GM18499 (cell line): ENCODE measurements around the gene ZNF134.

Experiments
- ATAC-seq: cut with Tn5 transposase; IDR thresholded peaks from one replicate; pipeline ENCODE4 v1.9.1; 2021; ENCODE audit warnings: moderate number of reproducible peaks; ENCODE audit not compliant: insufficient read depth, unreplicated experiment

Gene ZNF134

GRCh38 chr19:57633832-57634131 lies 19.7 kb downstream of the ZNF134 start:
- ATAC-seq, result no peak

DNA sequence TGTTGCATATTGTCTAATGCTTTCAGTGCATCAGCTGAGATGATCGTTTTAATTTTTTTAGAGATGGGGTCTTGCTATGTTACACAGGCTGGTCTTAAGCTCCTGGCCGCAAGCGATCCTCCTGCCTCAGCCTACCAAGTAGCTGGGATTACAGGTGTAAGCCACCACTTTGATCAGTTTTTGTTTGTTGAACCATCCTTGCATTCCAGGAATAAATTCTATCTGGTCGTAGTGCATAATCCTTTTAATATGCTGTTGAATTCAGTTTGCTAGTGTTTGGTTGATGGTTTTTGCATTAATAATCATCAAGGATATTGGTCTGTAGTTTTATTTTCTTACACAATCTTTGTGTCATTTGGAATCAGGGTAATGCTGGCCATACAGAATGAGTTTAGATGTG lies 23.3 kb downstream of the ZNF134 start:
- ATAC-seq, result no peak

GRCh38 chr19:57641715-57642234 lies 27.7 kb downstream of the ZNF134 start:
- no peak for ATAC-seq

DNA sequence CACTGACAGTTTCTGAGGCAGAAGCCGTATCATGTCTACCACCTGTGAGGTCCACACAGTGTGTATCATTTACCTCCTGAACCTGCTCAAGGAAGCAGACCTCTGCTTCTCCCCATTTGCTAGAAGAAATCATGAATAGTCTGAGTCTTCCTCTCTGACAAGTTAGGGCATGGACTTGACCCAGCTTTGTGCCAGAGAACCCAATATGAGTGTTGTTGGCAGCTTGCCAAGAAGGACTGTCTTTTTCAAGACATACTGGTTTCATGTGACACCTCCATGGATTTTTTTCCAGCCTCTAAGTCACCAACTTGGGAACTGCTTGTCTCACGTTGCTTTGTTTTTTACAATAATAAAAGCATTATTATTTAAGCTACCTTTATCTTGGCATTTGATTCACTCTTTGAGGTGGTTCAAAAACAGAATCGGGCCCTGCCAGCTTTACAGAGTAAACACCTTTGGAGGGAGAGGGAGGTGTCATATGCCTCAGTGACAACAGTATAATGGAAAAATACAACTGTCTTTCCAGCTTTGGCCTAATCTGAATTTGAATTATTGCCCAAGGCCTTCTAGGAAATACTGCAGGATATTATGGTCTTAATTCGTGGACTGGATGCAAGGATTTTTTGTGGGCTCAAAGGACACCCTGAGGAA lies 28.5 kb downstream of the ZNF134 start:
- no peak for ATAC-seq

DNA sequence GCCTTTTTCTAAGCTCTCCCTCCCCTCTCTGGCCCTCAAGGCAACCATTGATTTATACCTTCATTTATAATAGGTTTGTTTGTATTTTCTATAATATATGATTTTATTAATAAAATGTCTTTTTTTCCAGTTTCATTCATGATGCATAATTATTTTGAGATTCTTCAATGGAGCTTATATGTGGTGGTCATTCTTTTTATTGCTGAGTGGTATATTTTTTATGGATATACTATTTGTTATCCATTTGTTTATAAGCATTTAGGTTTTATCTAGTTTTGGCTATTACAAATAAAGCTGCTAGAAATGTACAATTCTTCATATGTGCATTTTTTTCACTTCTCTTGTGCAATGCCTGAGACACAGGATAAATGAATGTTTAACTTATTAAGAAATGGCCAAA lies 29.7 kb downstream of the ZNF134 start:
- ATAC-seq, result no peak

DNA sequence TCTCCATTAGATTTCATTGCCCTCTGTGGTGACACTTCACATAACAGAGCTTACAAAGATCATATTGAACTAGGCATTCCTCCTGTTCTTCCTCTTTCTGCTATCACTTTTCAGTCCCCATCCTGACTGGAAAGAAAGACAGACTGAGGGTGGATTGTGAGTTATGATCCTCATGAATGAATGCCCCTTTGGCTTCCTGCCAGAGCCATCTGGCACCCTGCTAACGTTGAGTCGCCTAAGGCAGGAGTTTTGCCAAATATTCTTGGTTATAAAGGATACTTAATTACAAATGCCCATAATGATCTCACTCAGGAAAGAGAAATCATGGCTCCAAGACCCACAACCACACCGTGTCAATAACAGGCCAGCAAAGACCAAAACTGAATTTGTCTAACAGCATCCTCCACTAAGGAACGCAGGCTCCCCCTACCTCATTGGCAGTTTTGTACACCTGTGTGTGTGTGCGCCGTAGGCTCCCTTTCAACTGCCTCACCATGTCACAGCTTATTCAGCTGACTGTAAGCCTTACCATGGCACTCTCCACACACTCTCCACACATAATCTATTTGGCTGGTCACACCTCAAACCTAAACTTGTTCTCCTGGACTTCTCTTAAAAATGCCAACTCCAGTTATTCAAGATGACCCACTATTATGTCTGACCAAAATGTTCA lies 34.4 kb downstream of the ZNF134 start:
- ATAC-seq, result no peak

DNA sequence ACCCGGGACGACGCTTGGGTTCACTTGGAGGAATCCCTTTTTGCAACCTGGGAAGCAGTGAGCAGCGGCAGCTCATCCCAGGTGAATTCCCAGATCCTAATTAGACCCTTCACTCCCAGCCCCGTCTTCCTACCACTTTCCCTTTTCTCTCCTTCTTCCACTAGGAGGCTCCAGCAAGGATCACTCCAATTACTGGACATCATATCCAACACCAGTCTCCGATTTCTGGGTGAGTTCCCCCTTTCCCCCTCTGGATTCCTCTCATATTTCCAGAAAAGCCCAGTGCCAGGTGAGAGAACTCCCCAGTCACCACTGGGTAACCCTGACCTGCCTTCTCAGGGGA lies 37.6 kb downstream of the ZNF134 start:
- ATAC-seq, result no peak

- ATAC-seq, result no peak
These were observed 39.6 kb downstream of the ZNF134 start for GRCh38 chr19:57653689-57654088.

DNA sequence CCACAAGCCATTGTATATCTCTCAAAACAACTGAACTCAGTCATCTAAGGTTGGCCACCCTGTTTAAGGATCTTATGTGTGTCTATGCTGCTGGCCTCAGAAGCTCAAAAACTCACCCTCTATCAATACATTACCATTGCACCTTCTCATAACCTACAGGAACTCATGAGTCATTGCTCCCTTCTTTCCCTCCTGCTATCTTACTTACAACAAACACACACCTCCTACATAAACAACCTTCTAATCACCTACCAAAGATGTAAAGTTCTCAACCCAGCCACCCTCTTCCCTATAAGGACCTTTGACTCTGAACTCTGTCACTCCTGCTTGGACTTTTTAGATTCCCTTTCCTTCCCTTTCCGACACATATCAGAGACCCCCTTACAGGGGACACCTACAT lies 41.4 kb downstream of the ZNF134 start:
- no peak for ATAC-seq

- ATAC-seq, result no peak
These were observed 42.3 kb downstream of the ZNF134 start for GRCh38 chr19:57656346-57656745.

DNA sequence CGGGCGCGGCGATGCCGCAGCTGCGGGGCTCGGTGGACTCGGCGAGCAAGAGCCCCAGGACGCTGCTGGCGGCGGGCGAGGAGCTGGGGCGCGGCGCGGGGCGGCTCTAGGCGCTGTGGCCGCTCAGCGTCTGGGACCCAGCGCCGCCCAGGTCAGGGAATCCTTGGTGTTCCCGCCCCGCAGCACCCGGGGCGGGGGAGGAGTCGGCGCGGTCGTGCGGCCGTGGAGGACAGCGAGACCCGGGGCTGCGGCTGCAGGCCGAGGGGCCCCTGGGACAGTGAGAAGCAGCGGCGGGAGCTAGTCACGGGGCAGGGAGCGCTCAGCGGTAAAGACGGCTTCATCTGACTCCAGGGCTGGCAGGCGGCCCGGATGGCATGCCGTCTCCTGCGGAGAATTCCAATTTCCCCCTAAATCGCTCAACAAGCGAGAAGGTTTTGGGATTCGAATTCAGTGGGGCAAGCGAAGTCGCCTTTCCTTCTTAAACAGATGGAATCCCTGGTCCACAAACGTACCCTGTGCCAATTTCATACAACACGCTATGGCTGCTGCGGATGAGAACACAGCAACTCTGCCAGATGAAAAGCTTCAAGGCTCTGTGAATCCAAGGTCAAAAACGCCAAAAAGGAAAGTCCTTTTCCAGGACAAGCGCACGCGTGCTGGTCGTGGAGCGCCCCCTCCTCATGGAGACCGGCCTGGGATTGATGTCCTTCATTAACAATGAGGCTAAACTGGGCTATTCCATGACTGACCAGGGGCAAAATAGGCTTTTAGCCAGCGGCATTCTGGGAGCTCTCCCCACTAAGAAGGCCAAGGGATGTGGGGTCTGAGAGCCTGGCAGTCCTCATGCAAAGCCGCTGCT lies 50.5 kb downstream of the ZNF134 start:
- no peak for ATAC-seq

- no peak for ATAC-seq
These were observed 51.3 kb downstream of the ZNF134 start for GRCh38 chr19:57665261-57665806.

DNA sequence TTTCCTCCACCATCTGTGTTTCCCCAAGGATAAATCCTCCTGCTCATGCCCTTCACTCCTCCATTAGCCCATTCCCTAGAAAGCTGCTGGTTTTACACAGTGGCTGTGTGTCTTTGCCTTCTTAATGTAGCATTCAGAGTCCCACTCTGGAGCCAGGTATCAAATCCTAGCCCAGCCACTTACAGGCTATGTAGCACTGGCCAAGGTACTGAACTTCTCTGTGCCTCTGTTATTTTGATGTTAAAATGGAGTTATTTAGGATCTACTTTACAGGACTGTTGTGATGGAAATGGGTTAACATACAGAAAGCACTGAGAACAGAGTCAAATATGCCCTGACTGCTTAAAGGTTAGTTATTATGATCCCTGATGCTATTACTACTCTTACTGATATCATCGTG lies 53.2 kb downstream of the ZNF134 start:
- no peak for ATAC-seq

- no peak for ATAC-seq
These were observed 54.6 kb downstream of the ZNF134 start, which contains the start of gene ZSCAN4 for GRCh38 chr19:57668635-57669034. Gene ZSCAN4, plus strand, starts transcription at chr19:57668935. Its CDS starts 7,211 bp downstream, at chr19:57676146.

- ATAC-seq, result no peak
These were observed 57.3 kb downstream of the ZNF134 start for GRCh38 chr19:57671124-57671895.

DNA sequence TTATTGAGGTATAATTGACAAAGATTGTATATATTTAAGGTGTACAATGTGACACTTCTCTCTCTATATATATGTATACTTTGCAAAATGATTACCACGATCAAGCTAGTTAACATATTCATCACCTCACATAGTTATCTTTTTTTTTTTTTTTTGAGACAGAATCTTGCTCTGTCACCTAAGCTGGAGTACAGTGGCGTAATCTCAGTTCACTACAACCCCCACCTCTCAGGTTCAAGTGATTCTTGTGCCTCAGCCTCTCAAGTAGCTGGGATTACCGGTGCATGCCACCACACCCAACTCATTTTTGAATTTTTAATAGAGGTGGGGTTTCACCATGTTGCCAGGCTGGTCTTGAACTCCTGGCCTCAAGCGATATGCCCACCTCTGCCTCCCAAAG lies 58.4 kb downstream of the ZNF134 start:
- ATAC-seq, result no peak
